B cell (primary cell): ENCODE results near the gene MLNR.

Experiments used
- CTCF ChIP-seq: fragments of 200-600 bp; IDR thresholded peaks from one replicate; pipeline ENCODE4 v1.8.0; 2022; ENCODE audit warnings: antibody characterized with exemption, mild to moderate bottlenecking
- EZH2 ChIP-seq: IDR thresholded peaks from 2 replicates; pipeline ENCODE4 v1.6.1; 2012; ENCODE audit warnings: borderline replicate concordance, low read depth, mild to moderate bottlenecking, moderate library complexity, low read length; ENCODE audit not compliant: insufficient read depth, poor library complexity, severe bottlenecking

GRCh38 chr13:49171359-49171758 lies 48.8 kb upstream of the MLNR start:
- TF ChIP-seq CTCF (no peak), EZH2 (no peak)
